CD4-positive, alpha-beta T cell treated with Interleukin-15 for 4 hours (primary cell): Measurements from ENCODE around the gene CDC45.

Experiments
- DNase-seq: peaks from one replicate; pipeline ENCODE4 v3.0.0-alpha.2; 2020; ENCODE audit warnings: low spot score

CDC45 gene

GRCh38 chr22:19495562-19496323, 16.0 kb downstream of the CDC45 start:
- DNase-seq, result peak; percentile 27

GRCh38 chr22:19496324-19496630, 16.6 kb downstream of the CDC45 start:
- DNase-seq, result no peak

GRCh38 chr22:19497245-19497644, 17.5 kb downstream of the CDC45 start:
- DNase-seq, result no peak

GRCh38 chr22:19498154-19498865, 18.6 kb downstream of the CDC45 start:
- no peak for DNase-seq

- DNase-seq, result no peak
These were observed 19.1 kb downstream of the CDC45 start for GRCh38 chr22:19498866-19499190.

- DNase-seq, result no peak
These were observed 19.6 kb downstream of the CDC45 start for GRCh38 chr22:19499236-19499879.

GRCh38 chr22:19499880-19500242, 20.1 kb downstream of the CDC45 start:
- DNase-seq, result no peak

GRCh38 chr22:19501897-19502447, 22.3 kb downstream of the CDC45 start:
- DNase-seq, result no peak

- no peak for DNase-seq
These were observed 23.6 kb downstream of the CDC45 start for GRCh38 chr22:19503367-19503766.

GRCh38 chr22:19503869-19504268, 24.1 kb downstream of the CDC45 start:
- DNase-seq, result no peak

- no peak for DNase-seq
These were observed 25.4 kb downstream of the CDC45 start for GRCh38 chr22:19504900-19505734.

GRCh38 chr22:19505735-19506126, 26.0 kb downstream of the CDC45 start:
- DNase-seq, result no peak

GRCh38 chr22:19506212-19506611, 26.5 kb downstream of the CDC45 start:
- DNase-seq, result no peak

GRCh38 chr22:19507534-19507861, 27.8 kb downstream of the CDC45 start:
- DNase-seq, result no peak

GRCh38 chr22:19508024-19508776, 28.5 kb downstream of the CDC45 start:
- no peak for DNase-seq

- no peak for DNase-seq
These were observed 29.5 kb downstream of the CDC45 start for GRCh38 chr22:19509191-19509590.

GRCh38 chr22:19509923-19510322, 30.2 kb downstream of the CDC45 start:
- DNase-seq, result no peak

- no peak for DNase-seq
These were observed 31.2 kb downstream of the CDC45 start for GRCh38 chr22:19510919-19511341.

- no peak for DNase-seq
These were observed 34.1 kb downstream of the CDC45 start for GRCh38 chr22:19513823-19514222.

- DNase-seq, result no peak
These were observed 35.3 kb downstream of the CDC45 start for GRCh38 chr22:19514831-19515565.
